Mesenteric fat pad (tissue), 1 donor: Measurements from ENCODE around the gene TNIK. TPM values are rescaled to one million over a fixed set of nuclear protein-coding genes. Genes with fewer than 3 reads are reported as not detected.
"Not testable (repeated sequence)": the region's sequence is repeated elsewhere in the genome, so short reads cannot be mapped to it uniquely, and the experiment has no call there.

Experiments used
- DNase-seq: peaks from one replicate; pipeline ENCODE4 v3.0.0-alpha.2; 2020; ENCODE audit warnings: low spot score
- total RNA-seq: library from RNA; stranded (reverse); fragmentation: NEBNext Ultra II Directional; extraction: Animal tissue kit (Norgen Biotek cat#: 25700); gene quantifications from one replicate; pipeline ENCODE4 v1.2.1, GENCODE V29; 2021
- donor health status: DM: yes; HTN: yes; CAD: no.

Gene TNIK
- total RNA-seq, 1 donor from 2014 or later, result 3.7 TPM

GRCh38 chr3:171261487-171261886 lies 198.7 kb downstream of the TNIK start:
- DNase-seq, result no peak

- DNase-seq, result no peak
Measured at GRCh38 chr3:171260899-171261298, 199.3 kb downstream of the TNIK start.

- no peak for DNase-seq
Measured at GRCh38 chr3:171260466-171260865, 199.7 kb downstream of the TNIK start.

GRCh38 chr3:171258316-171258715 lies 201.9 kb downstream of the TNIK start:
- DNase-seq, result no peak

GRCh38 chr3:171257251-171258203 lies 202.7 kb downstream of the TNIK start:
- DNase-seq, result no peak

GRCh38 chr3:171256445-171257250 lies 203.6 kb downstream of the TNIK start:
- no peak for DNase-seq

GRCh38 chr3:171255236-171255806 lies 204.9 kb downstream of the TNIK start:
- DNase-seq, result no peak

- no peak for DNase-seq
Measured at GRCh38 chr3:171254315-171254714, 205.9 kb downstream of the TNIK start.

GRCh38 chr3:171251835-171252234 lies 208.4 kb downstream of the TNIK start:
- DNase-seq, result no peak

- DNase-seq, result no peak
Measured at GRCh38 chr3:171250444-171250843, 209.8 kb downstream of the TNIK start.

GRCh38 chr3:171249245-171249644 lies 211.0 kb downstream of the TNIK start:
- DNase-seq, result no peak

GRCh38 chr3:171248426-171249111 lies 211.6 kb downstream of the TNIK start:
- no peak for DNase-seq

GRCh38 chr3:171245796-171246765 lies 214.1 kb downstream of the TNIK start:
- DNase-seq, result no peak

- DNase-seq, result no peak
Measured at GRCh38 chr3:171242951-171243350, 217.3 kb downstream of the TNIK start.

GRCh38 chr3:171242170-171242569 lies 218.0 kb downstream of the TNIK start:
- no peak for DNase-seq

GRCh38 chr3:171241655-171242054 lies 218.6 kb downstream of the TNIK start:
- not testable (repeated sequence) for DNase-seq

- no peak for DNase-seq
Measured at GRCh38 chr3:171240504-171240835, 219.7 kb downstream of the TNIK start.

- no peak for DNase-seq
Measured at GRCh38 chr3:171239757-171240503, 220.3 kb downstream of the TNIK start.

- DNase-seq, result no peak
Measured at GRCh38 chr3:171237009-171237385, 223.2 kb downstream of the TNIK start.
